Panc1 (cell line): ENCODE results near the gene KLHL2. TPM values are rescaled to one million over a fixed set of nuclear protein-coding genes. Genes with fewer than 3 reads are reported as not detected.

Source experiments
- ATAC-seq: fragments of 200-7000 bp; cut with Tn5 transposase; 2 replicates; pipeline ENCODE4 v1.9.1; 2020; ENCODE audit warnings: mild to moderate bottlenecking, moderate library complexity
- BruUV-seq: library from RNA; stranded (reverse); fragments of 400-500 nt; replicated peaks from 2 replicates; lab custom pipeline; 2021; lab: Mats Ljungman, UMichigan
- CTCF ChIA-PET: fragments of 300-600 bp; sonication (Branson Sonifier 250); formaldehyde crosslinking; loops from one replicate; lab custom pipeline; 2022; ENCODE audit warnings: antibody characterized with exemption; lab: Charles Lee
- POLR2A ChIA-PET: fragments of 300-600 bp; sonication (Branson Sonifier 250); formaldehyde crosslinking; loops from one replicate; lab custom pipeline; 2022; ENCODE audit warnings: antibody characterized with exemption; lab: Charles Lee
- DNase-seq: peaks from one replicate; pipeline ENCODE4 v3.0.0-alpha.2; 2010; ENCODE audit warnings: low read depth, low spot score
- H3K27ac ChIP-seq: 2 replicates; pipeline ENCODE4 v1.5.1; 2011; ENCODE audit warnings: mild to moderate bottlenecking, low read length, inconsistent platforms
- H3K27me3 ChIP-seq: fragments of 200-500 bp; sonication (Bioruptor generic); 2 replicates; pipeline ENCODE4 v1.6.0; 2014; ENCODE audit warnings: low read length, inconsistent platforms; ENCODE audit not compliant: control insufficient read depth, insufficient read depth
- H3K36me3 ChIP-seq: fragments of 200-500 bp; sonication (Bioruptor generic); 2 replicates; pipeline ENCODE4 v1.5.1; 2014; ENCODE audit warnings: inconsistent platforms, mild to moderate bottlenecking, low read length, moderate library complexity; ENCODE audit not compliant: control insufficient read depth, insufficient read depth
- H3K4me1 ChIP-seq: 2 replicates; pipeline ENCODE4 v1.5.1; 2011; ENCODE audit warnings: inconsistent platforms, mild to moderate bottlenecking, low read length, moderate library complexity; ENCODE audit not compliant: control insufficient read depth, insufficient read depth
- H3K4me3 ChIP-seq, 2 experiments: 2 replicates each; pipeline ENCODE4 v1.5.1; 2011 to 2012; ENCODE audit warnings: low read depth in 2 of 2, low read length in 2 of 2, mild to moderate bottlenecking in 2 of 2, inconsistent platforms in 1 of 2, moderate library complexity in 1 of 2
- H3K9me3 ChIP-seq: fragments of 200-500 bp; sonication (Bioruptor generic); 2 replicates; pipeline ENCODE4 v1.5.1; 2014; ENCODE audit warnings: low read depth, mild to moderate bottlenecking, inconsistent platforms, low read length, moderate library complexity; ENCODE audit not compliant: control insufficient read depth, insufficient read depth
- CTCF ChIP-seq: fragments of 450-650 bp; IDR thresholded peaks from 2 replicates; pipeline ENCODE4 v1.5.1; 2017; ENCODE audit warnings: mild to moderate bottlenecking
- POLR2AphosphoS5 ChIP-seq: IDR thresholded peaks from 2 replicates; pipeline ENCODE4 v1.6.1; 2012; ENCODE audit warnings: mild to moderate bottlenecking, low read depth, low read length, moderate library complexity
- REST ChIP-seq, 2 experiments: IDR thresholded peaks; 2 replicates each; pipeline ENCODE4 v1.6.1; 2011 to 2012; ENCODE audit warnings: low read depth in 2 of 2, control low read depth in 1 of 2, low read length in 1 of 2, mild to moderate bottlenecking in 1 of 2, moderate library complexity in 1 of 2; ENCODE audit not compliant: insufficient read depth in 1 of 2
- SIN3A ChIP-seq: IDR thresholded peaks from 2 replicates; pipeline ENCODE4 v1.6.1; 2012; ENCODE audit warnings: low read depth, mild to moderate bottlenecking, low read length, moderate library complexity, borderline replicate concordance; ENCODE audit not compliant: insufficient read depth
- TCF7L2 ChIP-seq: IDR thresholded peaks from 2 replicates; pipeline ENCODE4 v1.6.1; 2011; ENCODE audit warnings: mild to moderate bottlenecking, low read depth, low read length, inconsistent platforms
- in situ Hi-C: cut with HindIII; loops from 2 replicates; pipeline ENCODE4 v1.10.0; 2016; ENCODE audit warnings: low sequenced_read_pairs, low pct_unique_long_range_greater_than_20kb
- intact Hi-C: fragments of 100-400 bp; cut with micrococcal nuclease; formaldehyde crosslinking; loops from one replicate; pipeline ENCODE4 v1.10.0; 2022; ENCODE audit not compliant: unreplicated experiment
- total RNA-seq: library from RNA; stranded (reverse); gene quantifications from one replicate; pipeline ENCODE4 v1.2.1, GENCODE V29; 2021; ENCODE audit not compliant: unreplicated experiment

Gene KLHL2
- total RNA-seq, 1 experiment from 2014 or later, result 17.4 TPM

DNA sequence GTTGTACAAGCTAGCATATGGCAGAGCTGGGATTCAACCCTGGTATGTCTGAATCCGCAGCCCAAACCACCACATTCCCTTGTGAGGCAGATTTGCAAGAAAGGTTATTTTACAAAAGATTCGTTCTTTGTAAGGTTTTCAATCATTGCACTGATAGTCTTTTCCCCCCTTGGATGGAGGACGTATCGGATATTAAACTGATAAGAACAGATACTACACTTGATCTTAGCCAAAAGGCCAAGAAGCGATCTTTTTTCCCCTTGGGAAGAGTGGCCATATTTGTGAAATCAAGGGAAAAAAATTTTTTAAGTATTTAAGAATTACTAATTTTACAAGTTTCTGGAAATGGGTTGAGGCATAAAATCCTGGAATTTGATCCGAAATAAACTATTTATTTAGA lies 85.7 kb downstream of the KLHL2 start:
- Histone ChIP-seq H3K9me3 (no peaks in the 10 kb centered on the region), H3K27me3 (no peaks in the 10 kb centered on the region), H3K4me1 (no peaks in the 10 kb centered on the region), H3K36me3 (no peaks in the 10 kb centered on the region), H3K4me3 (no peak overlapping the region), H3K27ac (no peak overlapping the region)
- ChIA-PET CTCF (no interaction called here), POLR2A (interaction anchor here (0.7 kb wide), 1 partner anchor 32 kb away, joined by 5 read pairs; no protein-coding TSS in a partner anchor)
- DNase-seq, result no peak
- BruUV-seq, result no TSS peak
- intact Hi-C loops (no loop called here), in situ Hi-C loops (no loop called here)
- ATAC-seq, result no peak
- TF ChIP-seq SIN3A (no peak), CTCF (no peak), TCF7L2 (no peak), REST (IDR thresholded peaks at IDR 0.05; ENCODE audit: insufficient read depth in 1 of 2, low read depth in 2 of 2, low read length in 1 of 2) (no peak), POLR2AphosphoS5 (no peak)

DNA sequence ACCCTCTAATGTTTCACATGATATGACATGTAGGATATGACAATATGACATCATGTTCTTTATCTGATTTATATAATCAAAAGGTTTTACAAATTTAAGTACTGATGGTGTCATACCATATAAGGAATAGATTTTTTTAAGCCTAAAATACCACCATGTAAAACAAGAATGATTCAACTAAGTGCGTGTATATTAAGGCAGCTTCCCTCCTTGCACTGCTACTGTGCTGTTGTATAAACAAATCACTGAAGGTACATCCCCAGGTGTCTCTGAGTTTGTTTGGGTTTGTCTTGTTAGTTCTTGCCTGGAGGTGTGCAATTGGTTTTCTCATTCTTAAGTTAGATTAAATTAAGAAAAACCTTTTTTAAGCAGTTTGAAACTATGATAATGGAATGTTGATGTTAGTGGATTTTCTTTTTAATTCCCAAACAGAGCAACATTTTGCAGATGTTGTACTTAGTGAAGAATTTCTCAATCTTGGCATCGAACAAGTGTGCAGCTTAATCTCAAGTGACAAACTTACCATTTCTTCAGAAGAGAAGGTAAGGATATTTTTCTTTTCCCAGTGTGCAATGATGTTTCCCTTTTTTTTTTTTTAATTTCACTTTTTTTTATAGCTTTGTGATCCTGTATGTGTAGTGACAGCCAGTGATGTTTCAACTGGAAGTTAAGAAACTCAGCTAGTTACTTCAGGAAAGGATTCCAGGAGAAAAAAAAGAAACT lies 86.7 kb downstream of the KLHL2 start:
- Histone ChIP-seq H3K27me3 (no peaks in the 10 kb centered on the region), H3K9me3 (no peaks in the 10 kb centered on the region), H3K4me3 (no peak overlapping the region), H3K4me1 (no peaks in the 10 kb centered on the region), H3K27ac (no peak overlapping the region), H3K36me3 (no peaks in the 10 kb centered on the region)
- intact Hi-C loops, result no loop called here
- ChIA-PET CTCF (no interaction called here), POLR2A (no interaction called here)
- ATAC-seq, result no peak
- TF ChIP-seq POLR2AphosphoS5 (no peak), REST (IDR thresholded peaks at IDR 0.05; ENCODE audit: insufficient read depth in 1 of 2, low read depth in 2 of 2, low read length in 1 of 2) (no peak), SIN3A (no peak), CTCF (no peak), TCF7L2 (no peak)
- no peak for DNase-seq
- no TSS peak for BruUV-seq
- in situ Hi-C loops, result no loop called here
